Nephron progenitor cell (in vitro differentiated cells): ENCODE results near the gene CEBPZ.
"Not testable (repeated sequence)": the region's sequence is repeated elsewhere in the genome, so short reads cannot be mapped to it uniquely, and the experiment has no call there.

Experiments used
- DNase-seq: peaks from one replicate; pipeline ENCODE4 v3.0.0; 2021
- H3K27ac Mint-ChIP-seq: 2 replicates; pipeline ENCODE4 v1.8.0; 2021; ENCODE audit warnings: mild to moderate bottlenecking, moderate library complexity, mixed read lengths
- H3K27me3 Mint-ChIP-seq: 2 replicates; pipeline ENCODE4 v1.8.0; 2021; ENCODE audit warnings: mild to moderate bottlenecking, low read depth, mixed read lengths; ENCODE audit not compliant: poor library complexity
- H3K36me3 Mint-ChIP-seq: 2 replicates; pipeline ENCODE4 v1.8.0; 2021; ENCODE audit warnings: low read depth, mixed read lengths
- H3K4me1 Mint-ChIP-seq: 2 replicates; pipeline ENCODE4 v1.8.0; 2021; ENCODE audit warnings: mixed read lengths
- H3K4me3 Mint-ChIP-seq: 2 replicates; pipeline ENCODE4 v1.8.0; 2021; ENCODE audit warnings: mild to moderate bottlenecking, moderate library complexity, mixed read lengths
- H3K9me3 Mint-ChIP-seq: 2 replicates; pipeline ENCODE4 v1.8.0; 2021; ENCODE audit warnings: mild to moderate bottlenecking, moderate library complexity, mixed read lengths
- TF ChIP-seq, protein P1 (sequence below): fragments of 200-600 bp; sonication (generic); IDR thresholded peaks from 2 replicates; pipeline ENCODE4 v1.5.0; 2021; ENCODE audit warnings: antibody characterized with exemption

Gene CEBPZ

DNA sequence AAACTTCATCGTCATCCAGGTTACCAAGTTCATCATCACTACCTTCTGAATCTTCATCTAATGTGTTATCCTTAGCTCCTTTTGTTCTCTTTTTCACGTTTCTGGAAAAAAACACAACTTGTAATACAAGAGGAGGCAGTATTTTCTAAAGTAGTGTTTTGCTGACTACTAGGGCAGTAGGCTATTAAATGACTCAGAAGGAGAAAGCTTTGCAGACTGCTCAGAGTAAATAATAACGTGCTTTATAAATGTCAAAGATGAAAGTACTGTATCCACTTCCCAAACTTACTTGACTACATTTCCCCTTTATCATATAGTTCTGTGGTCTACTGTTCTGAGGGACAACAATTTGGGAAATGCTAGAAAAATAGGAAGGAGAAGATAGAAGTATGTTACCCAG is 19.5 kb downstream of the CEBPZ start:
- Mint-ChIP-seq H3K36me3 (peaks cover 78% of the 10 kb centered on the region), H3K27ac (no peak overlapping the region), H3K9me3 (peaks cover 30% of the 10 kb centered on the region), H3K4me3 (no peak overlapping the region), H3K4me1 (no peaks in the 10 kb centered on the region), H3K27me3 (peaks cover 3% of the 10 kb centered on the region)
- DNase-seq: no peak
- TF ChIP-seq, protein P1, sequence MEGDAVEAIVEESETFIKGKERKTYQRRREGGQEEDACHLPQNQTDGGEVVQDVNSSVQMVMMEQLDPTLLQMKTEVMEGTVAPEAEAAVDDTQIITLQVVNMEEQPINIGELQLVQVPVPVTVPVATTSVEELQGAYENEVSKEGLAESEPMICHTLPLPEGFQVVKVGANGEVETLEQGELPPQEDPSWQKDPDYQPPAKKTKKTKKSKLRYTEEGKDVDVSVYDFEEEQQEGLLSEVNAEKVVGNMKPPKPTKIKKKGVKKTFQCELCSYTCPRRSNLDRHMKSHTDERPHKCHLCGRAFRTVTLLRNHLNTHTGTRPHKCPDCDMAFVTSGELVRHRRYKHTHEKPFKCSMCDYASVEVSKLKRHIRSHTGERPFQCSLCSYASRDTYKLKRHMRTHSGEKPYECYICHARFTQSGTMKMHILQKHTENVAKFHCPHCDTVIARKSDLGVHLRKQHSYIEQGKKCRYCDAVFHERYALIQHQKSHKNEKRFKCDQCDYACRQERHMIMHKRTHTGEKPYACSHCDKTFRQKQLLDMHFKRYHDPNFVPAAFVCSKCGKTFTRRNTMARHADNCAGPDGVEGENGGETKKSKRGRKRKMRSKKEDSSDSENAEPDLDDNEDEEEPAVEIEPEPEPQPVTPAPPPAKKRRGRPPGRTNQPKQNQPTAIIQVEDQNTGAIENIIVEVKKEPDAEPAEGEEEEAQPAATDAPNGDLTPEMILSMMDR: no peak

- Mint-ChIP-seq H3K9me3 (peaks cover 34% of the 10 kb centered on the region), H3K27me3 (peaks cover 3% of the 10 kb centered on the region), H3K4me3 (no peak overlapping the region), H3K27ac (no peak overlapping the region), H3K4me1 (no peaks in the 10 kb centered on the region), H3K36me3 (peaks cover 78% of the 10 kb centered on the region)
- TF ChIP-seq, protein P1: no peak
- DNase-seq: no peak
These were observed 20.2 kb downstream of the CEBPZ start for GRCh38 chr2:37211212-37211611.

DNA sequence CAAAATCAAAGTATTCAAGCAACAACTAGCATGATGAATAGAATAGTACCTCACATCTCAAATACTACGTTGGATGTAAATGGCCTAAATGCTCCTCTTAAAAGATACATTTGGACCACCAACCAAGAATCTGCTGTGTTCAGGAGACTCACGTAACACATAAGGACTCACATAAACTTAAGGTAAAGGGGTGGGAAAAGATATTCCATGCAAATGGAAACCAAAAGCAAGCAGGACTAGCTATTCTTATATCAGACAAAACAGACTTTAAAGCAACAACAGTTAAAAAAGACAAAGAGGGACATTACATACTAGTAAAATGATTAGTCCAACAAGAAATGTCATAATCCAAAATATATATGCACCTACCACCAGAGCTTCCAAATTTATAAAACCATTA is 24.6 kb downstream of the CEBPZ start:
- Mint-ChIP-seq H3K9me3 (peaks cover 55% of the 10 kb centered on the region), H3K36me3 (peaks cover 99% of the 10 kb centered on the region)
- not testable (repeated sequence) for H3K27ac Mint-ChIP-seq, H3K4me3 Mint-ChIP-seq, DNase-seq, H3K27me3 Mint-ChIP-seq, H3K4me1 Mint-ChIP-seq

- Mint-ChIP-seq H3K36me3 (peaks cover 97% of the 10 kb centered on the region), H3K4me3 (no peak overlapping the region), H3K4me1 (no peaks in the 10 kb centered on the region), H3K27me3 (peaks cover 3% of the 10 kb centered on the region), H3K27ac (no peak overlapping the region), H3K9me3 (peaks cover 55% of the 10 kb centered on the region)
- TF ChIP-seq, protein P1: no peak
- DNase-seq: no peak
These were observed 25.6 kb downstream of the CEBPZ start for GRCh38 chr2:37205689-37206341.

DNA sequence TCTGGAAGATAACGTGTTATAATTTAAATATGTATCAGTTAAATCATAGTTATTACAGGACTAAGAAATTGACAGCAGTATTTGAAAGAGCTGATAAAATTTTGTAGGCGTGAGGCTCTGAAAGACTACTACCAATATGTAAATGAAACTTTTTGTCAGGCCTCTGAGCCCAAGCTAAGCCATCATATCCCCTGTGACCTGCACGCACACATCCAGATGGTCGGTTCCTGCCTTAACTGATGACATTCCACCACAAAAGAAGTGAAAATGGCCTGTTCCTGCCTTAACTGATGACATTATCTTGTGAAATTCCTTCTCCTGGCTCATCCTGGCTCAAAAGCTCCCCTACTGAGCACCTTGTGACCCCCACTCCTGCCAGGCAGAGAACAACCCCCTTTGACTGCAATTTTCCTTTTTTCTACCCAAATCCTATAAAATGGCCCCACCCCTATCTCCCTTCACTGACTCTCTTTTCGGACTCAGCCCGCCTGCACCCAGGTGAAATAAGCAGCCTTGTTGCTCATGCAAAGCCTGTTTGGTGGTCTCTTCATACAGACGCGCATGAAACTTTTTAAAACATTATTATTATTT is 26.2 kb downstream of the CEBPZ start:
- H3K4me1 Mint-ChIP-seq, H3K27me3 Mint-ChIP-seq, DNase-seq, H3K4me3 Mint-ChIP-seq: not testable (repeated sequence)
- peak overlapping the region; percentile 30 for H3K27ac Mint-ChIP-seq
- H3K36me3 Mint-ChIP-seq: peaks cover 95% of the 10 kb centered on the region
- peaks cover 55% of the 10 kb centered on the region for H3K9me3 Mint-ChIP-seq

GRCh38 chr2:37203708-37204107 is 27.7 kb downstream of the CEBPZ start:
- no peaks in the 10 kb centered on the region for H3K4me1 Mint-ChIP-seq
- H3K36me3 Mint-ChIP-seq: peaks cover 81% of the 10 kb centered on the region
- TF ChIP-seq, protein P1: no peak
- peaks cover 1% of the 10 kb centered on the region for H3K27me3 Mint-ChIP-seq
- H3K27ac Mint-ChIP-seq: no peak overlapping the region
- DNase-seq: no peak
- H3K4me3 Mint-ChIP-seq: no peak overlapping the region
- H3K9me3 Mint-ChIP-seq: peaks cover 43% of the 10 kb centered on the region

GRCh38 chr2:37201766-37202165 is 29.6 kb downstream of the CEBPZ start:
- Mint-ChIP-seq H3K27ac (no peak overlapping the region), H3K9me3 (peaks cover 23% of the 10 kb centered on the region), H3K4me3 (no peak overlapping the region), H3K4me1 (no peaks in the 10 kb centered on the region), H3K27me3 (no peaks in the 10 kb centered on the region), H3K36me3 (peaks cover 61% of the 10 kb centered on the region)
- TF ChIP-seq, protein P1: no peak
- no peak for DNase-seq
